HG03139 (cell line): ENCODE measurements around the gene SLAMF1.
"Not testable (repeated sequence)": the region's sequence is repeated elsewhere in the genome, so short reads cannot be mapped to it uniquely, and the experiment has no call there.

Experiments
- ATAC-seq: cut with Tn5 transposase; IDR thresholded peaks from one replicate; pipeline ENCODE4 v1.9.1; 2021; ENCODE audit not compliant: unreplicated experiment

Gene SLAMF1

GRCh38 chr1:160567858-160568682 is 78.8 kb downstream of the SLAMF1 start:
- ATAC-seq, result no peak

DNA sequence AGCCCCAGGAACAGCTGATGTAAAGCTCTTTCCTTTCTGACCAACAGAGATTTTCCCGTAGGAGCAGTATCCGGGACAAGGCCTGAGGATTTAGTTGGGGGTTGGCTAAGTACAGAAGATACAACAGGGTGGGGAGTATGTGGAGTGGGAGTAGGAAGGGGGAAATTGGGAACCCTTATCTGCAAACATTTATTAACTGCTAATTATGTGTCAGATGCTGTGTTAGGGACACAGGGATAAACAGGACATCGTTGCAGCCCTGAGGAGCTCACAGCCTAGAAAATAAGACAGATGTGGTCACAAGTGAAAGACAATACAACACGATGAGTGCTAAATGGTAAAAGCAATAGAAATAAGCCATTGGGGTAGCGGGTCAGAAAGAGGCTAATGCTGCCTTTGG is 79.5 kb downstream of the SLAMF1 start:
- no peak for ATAC-seq

DNA sequence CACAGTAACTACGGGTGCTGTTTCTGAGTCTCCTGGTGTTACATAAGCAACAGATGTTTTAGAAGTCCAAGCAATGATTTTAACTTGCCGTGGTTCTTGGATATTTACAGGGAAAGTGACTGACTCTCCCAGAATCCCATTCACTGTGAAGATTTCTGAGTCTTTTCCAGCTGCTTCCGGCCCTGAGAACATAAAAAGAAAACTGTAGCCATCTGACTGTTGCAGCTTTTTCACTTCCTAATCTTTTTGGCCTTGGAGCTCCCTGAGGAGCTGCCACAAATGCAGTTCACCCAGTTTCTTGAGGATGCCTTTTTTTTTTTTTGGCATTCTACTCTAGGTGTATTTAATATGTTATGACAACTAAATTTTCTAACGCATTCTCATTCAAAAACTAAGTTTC is 81.3 kb downstream of the SLAMF1 start:
- ATAC-seq, result no peak

- ATAC-seq, result not testable (repeated sequence)
These were observed 83.6 kb downstream of the SLAMF1 start for GRCh38 chr1:160563230-160563629.

DNA sequence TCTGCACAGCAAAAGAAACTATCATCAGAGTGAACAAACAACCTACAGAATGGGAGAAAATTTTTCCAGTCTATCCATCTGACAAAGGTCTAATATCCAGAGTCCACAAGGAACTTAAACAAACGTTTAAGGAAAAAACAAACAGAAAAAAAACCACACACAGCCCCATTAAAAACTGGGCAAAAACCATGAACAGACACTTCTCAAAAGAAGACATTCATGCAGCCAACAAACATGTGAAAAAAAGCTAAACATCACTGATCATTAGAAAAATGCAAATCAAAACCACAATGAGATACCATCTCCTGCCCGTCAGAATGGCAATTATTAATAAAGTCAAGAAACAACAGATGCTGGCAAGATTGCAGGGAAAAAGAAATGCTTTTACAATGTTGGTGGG is 84.1 kb downstream of the SLAMF1 start:
- ATAC-seq, result not testable (repeated sequence)

DNA sequence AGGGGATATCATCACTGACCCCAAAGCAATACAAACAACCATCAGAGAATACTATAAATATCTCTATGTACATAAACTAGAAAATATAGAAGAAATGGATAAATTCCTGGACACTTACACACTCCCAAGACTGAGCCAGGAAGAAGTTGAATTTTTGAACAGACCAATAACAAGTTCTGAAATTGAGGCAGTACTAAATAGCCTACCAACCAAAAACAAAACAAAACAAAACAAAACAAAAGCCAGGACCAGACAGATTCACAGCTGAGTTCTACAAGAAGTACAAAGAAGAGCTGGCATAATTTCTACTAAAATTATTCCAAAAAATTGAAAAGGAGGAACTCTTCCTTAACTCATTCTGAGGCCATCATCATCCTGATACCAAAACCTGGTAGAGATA is 86.0 kb downstream of the SLAMF1 start:
- no peak for ATAC-seq

- no peak for ATAC-seq
These were observed 86.7 kb downstream of the SLAMF1 start for GRCh38 chr1:160560045-160560705.

GRCh38 chr1:160559437-160559836 is 87.4 kb downstream of the SLAMF1 start:
- ATAC-seq, result not testable (repeated sequence)

GRCh38 chr1:160558660-160559380 is 88.0 kb downstream of the SLAMF1 start:
- ATAC-seq, result no peak
